ENCODE results near the gene RUFY3.
"Not testable (repeated sequence)": the region's sequence is repeated elsewhere in the genome, so short reads cannot be mapped to it uniquely, and the experiment has no call there.

The RUFY3 gene

DNA sequence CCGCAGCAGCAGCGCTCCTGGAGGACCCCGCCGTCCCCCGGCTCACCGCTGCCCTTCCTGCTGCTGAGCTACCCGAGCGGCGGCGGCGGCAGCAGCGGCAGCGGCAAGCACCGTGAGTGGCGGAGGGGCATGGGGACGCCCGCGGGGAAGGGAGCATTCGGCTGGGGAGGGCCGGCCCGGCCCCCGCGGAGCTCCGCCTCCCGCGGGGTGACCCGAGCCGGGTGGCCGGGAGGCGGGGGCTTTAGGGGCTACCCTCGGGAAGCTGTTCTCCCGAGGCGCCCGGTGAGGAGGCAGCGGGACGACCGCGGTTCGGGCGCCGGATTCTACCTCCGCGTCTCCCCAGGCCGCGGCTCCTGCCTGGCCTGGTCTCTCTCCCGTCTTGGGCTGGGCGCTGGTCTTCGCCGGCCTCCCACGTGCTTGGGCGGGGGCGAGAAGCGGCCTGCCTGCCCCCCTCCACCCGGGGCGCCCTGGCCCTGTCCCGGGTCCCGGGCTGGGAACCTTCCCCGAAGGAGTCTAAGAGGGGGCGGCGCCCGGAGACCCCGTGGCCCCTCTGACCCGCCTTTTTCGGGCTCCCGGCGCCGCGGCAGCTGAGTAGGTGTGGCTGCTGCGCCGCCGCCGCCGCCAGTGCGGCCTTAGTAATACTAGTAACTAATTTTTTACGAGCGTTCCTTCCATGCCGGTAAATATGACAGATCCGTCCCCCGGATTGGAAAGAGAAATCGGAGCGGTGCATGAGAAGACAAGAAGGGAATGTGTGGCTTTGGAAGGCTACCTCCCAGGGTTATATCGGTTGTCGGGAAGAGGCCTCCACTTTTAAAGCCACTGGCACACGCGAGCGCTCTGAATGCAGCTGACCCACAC, 16.4 kb upstream of the RUFY3 start:
- FAIRE-seq (no peak), DNase-seq (ENCODE audit: low spot score) (peak; percentile 87)

DNA sequence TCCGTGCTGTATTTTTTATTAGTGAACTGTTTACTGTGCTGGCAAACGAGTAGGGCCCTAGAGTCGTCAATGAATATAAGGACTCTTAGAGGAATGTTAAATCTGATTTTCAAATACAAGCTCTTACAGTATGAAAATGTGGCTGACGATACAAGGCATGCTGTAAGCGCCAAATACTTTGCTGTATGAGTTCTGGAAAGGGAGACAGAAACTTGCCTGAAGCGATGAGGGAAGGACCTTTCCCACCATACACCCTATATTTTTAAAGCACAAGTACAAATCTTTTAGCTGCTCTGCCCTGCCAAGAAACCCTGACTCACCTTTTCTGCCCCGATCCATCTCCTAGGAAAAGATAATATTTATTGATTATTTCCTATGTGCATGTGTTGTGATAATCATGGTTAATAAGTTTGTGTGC, 15.7 kb upstream of the RUFY3 start:
- DNase-seq (ENCODE audit: low spot score): no peak
- FAIRE-seq: no peak

DNA sequence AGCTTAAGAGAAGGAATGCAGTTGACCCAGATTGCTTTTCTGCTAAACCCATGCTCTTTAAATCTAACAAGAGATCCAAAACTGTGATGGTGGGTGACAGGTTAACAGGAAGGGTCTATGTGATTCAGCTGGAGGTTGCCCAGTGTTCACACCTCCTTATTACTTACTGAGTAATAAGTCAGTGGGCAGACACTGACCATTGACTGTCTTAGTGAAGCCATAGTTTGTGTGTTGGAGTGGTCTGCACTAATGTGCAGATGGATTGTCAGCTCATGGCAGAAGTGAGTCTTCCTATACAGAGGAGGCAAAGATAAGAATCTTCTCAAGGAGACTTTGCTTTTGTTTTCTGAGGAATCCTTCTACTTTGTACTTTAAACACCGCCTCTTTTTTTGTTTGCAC, 15.2 kb upstream of the RUFY3 start:
- FAIRE-seq: no peak

DNA sequence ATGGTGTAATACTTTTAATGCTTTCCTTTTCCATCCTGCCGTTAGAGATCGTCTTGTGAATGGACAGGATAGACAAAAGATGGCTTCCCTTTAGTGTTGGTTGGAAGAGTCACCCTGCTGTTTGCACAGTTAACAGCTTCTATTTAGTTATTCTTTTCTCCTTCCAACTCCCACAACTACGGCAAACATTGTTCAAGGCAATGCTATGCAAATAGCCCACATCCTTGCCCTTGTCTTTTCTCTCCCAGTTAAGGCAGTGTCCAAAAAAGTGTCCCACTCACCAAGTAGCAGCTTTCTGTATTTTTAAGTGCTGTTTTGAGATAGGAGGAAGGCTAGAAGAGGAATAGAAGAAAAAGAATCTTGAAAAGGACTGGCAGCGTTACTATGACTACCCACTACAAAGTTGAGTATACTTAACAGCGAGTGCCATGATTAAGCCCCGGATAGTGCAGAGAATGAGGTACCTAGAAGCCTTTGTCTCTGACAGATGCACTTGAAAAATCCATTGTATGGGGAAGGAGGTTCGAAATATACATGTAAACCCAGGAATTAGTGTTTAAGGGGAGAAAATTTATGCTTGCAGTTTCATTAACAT, 12.1 kb upstream of the RUFY3 start:
- DNase-seq (ENCODE audit: low spot score) (no peak), FAIRE-seq (no peak)

More for the DNA sequence above, 15.2 kb upstream of the RUFY3 start:
- DNase-seq (ENCODE audit: low spot score): no peak

DNA sequence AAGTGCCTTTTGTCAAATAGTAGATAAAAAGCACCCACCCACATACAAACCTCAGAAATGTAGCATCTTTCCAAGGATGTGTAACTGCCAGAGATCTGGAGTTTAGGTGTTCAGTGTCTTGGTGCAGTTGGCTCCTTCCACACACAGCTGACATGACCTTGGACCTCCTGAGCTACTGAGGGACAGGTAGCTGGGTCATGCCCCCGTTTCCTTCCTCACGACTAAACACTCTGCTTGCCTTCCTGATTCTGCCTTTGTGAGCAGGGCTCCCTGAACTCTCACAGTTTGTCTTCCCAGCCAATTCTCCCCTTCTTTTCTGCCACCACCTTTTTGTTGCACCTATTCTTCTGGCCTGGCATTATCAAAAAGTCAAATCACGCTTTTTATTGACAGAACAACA, 10.2 kb upstream of the RUFY3 start:
- no peak for DNase-seq (ENCODE audit: low spot score)

DNA sequence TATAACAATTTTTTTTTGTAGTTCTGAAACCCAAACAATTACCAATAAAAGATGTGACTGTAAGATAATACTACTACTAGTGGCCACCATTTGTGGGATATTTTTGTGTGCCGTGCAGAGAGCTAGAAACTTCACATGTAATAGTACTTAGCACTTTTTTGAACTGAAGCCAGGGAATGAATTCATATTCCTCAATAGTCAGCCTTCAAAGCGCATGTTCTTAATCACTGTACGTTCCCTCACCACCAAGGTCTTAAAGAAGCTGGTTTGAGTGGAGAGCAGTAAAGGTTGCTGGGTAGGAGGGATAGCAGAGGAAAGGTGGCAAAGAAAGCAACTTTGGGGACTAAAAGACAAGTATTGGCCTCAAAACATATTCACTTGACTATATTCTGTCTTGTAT, 9.6 kb upstream of the RUFY3 start:
- FAIRE-seq (no peak), DNase-seq (ENCODE audit: low spot score) (no peak)

More for the DNA sequence above, 10.2 kb upstream of the RUFY3 start:
- no peak for FAIRE-seq

DNA sequence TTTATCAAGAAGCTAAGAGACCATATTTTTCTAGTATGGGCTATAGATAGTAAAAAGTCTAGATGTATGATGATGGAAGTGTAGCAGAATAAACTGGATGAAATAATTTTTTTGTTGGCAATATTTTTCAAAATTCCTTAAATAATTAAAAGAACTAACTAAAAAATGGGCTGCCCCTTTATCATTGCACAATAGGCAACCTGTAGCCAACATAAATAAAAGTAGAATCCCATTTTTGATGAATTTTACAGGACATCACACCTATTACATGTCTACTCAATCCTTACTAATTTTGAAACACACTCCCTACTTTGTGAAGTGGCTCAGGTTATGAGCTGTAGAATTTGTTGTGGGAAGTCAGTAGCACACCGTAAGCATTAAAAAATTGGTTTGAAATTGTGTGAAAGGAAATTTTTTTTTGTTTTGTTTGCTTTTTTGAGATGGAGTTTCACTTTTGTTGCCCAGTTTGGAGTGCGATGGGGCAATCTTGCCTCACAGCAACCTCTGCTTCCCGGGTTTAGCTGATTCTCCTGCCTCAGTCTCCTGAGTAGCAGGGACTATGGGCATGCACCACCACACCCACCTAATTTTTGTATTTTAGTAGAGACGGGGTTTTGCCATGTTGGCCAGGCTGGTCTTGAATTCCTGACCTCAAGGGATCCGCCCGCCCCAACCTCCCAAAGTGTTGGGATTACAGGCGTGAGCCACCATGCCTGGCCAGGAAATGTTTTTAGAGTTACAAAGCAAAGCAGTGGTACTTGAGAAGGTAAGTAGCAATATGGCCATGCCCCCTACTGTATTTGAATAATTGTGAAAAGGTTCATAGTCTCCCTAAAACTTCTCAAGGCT, 8.9 kb upstream of the RUFY3 start:
- FAIRE-seq: no peak
- no peak for DNase-seq (ENCODE audit: low spot score)

DNA sequence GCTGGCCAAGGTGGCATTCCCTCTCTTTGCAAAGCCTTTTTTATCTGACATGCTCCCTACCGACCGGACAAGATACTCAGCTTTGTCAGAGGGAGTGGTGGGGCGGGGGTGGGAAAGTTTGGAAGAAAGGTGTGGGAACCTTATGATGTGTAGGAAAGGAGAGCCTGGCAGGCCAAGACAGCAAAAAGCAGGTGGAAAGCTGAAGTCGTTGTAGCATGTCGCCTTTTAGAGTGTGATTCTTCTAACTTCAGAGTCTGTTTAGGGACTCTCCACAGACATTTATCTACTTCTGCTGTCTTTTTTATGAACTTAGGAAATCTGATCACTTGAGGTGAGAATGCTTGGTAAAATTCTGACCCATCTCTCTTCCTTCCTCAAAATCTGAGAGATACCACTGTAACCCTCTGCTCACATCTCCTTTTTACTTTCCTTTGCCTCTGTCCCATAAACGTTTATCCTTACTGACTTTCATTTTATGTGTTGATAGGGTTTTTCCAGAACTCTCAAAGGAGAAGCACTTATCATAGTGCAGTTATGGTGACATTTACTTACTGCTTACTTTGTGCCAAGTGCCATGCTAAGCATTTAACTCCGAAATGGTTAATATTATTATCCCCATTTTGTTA, 8.2 kb upstream of the RUFY3 start:
- DNase-seq (ENCODE audit: low spot score): no peak
- no peak for FAIRE-seq

DNA sequence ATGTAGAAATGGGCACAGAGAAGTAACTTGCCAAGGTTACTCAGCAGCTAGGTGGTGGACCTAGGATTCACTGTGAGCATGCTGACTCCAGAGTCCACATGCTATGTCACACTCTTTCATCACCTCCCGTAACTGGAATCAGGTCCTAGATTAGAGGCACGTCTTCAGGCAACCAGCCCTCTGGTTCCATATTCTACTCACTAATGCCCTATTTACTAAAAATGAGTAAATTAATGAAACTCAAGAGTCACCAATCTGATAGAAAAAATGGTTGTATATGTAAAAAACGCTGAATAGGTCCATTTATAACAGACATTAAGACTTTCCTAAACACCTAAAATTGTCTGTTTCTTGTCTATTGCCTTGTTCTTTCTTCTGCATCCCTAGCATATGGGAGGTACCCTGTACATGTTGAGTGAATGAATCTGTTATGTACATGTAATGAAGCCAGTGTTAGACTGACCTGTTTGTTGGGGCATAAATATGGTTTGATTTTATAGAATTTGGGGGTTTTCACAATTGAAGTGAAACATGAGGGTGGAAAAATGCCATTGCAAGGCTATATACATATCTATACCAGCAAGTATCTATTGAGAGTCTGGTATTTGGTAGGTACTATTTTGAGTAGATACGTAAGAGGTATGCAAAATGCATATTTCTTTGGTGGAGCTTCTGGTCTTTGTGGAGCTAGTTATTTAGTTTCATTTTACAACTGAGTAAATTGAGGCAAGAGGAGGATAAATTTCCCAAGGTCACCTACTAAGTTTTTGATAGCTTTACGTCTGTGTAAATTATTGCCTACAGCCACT, 7.5 kb upstream of the RUFY3 start:
- DNase-seq (ENCODE audit: low spot score): no peak
- FAIRE-seq: no peak

DNA sequence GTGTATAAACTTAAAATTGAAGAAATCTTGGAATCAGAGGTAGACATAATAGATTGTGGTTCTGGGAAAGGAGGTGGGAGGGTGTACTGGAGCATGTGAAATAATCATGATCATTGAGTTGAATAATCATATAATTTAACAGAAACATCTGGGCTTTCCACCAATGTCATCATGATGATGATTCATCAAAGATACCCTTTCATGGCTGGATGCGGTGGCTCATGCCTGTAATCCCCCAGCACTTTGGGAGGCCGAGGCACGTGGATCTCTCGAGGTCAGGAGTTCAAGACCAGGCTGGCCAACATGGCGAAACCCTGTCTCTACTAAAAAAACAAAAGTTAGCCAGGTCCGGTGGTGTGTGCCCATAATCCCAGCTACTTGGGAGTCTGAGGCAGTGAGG, 6.7 kb upstream of the RUFY3 start:
- DNase-seq (ENCODE audit: low spot score) (no peak), FAIRE-seq (no peak)

DNA sequence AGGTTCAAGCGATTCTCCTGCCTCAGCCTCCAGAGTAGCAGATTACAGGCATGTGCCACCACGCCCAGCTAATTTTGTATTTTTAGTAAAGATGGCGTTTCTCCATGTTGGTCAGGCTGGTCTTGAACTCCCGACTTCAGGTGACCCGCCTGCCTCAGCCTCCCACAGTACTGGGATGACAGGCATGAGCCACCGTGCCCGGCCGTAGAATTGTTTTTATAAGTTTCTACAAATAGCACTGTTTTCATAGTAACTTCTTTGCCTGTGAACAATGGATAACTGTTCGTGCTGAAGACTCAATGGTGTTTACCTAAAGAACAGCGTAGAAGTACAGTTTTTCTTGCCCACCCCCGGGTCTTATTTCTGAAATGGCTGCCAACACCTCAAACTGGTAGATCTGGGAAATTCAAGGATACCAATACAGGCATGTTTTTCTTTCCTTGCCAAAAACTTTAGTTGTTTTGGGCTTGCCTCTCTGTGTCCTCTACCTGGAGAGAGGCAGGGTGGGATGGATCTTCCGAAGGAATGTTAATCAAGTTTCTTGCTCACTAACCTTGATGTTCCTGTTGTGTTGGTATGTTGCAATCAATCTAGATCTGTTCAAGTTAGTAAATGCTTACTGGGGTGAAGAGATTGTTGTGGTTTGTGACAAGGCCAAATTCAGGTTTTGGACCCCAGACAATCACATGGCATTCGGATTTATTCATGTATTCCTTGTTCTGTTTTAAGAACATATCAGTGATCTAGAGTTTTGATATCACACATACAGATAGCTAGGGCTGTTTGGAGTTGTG, 2.8 kb upstream of the RUFY3 start:
- DNase-seq (ENCODE audit: low spot score): no peak
- FAIRE-seq: no peak

DNA sequence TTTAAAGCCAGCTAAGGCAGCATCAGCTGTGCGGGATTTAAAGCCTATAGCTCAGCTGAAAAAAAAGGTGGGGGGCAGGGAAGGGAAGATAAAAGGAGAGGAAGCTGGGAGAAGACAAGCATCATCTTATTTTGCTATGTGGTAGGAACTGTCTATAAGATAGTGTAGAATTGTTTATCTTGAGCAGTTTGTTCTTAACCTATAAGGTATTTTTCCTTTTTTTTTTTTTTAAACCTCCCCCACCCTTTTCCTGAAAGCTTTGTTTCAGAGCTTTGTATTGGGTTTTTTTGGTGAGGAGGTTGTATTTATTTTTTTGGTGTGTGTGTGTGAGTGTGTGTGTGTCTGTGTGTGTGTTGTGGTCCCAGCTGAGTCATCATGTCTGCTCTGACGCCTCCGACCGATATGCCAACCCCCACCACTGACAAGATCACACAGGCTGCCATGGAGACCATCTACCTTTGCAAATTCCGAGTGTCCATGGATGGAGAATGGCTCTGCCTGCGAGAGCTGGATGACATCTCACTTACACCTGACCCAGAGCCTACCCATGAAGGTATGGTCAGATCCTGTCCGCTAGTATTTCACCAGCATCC, 531 bp downstream of the RUFY3 start:
- no peak for FAIRE-seq
- DNase-seq (ENCODE audit: low spot score): peak; percentile 33

DNA sequence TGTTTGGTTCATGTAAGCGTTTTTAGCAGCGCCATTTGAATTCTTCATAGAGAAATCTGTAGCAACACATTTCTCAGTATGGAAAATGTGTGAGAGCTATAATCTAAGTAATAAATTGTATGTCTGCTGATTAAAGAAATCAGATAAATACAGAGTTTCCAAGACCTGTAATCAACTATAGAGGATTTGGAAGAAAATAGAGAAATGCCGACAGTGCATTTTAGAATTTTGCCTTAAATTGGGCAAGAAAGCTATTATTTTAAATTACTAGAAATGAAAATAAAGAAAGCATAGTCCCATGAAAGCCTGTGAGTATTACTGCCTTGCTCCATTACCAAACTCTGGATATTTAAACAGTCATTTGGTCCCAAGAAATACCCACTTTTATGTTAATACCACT, 2.7 kb downstream of the RUFY3 start:
- DNase-seq (ENCODE audit: low spot score) (no peak), FAIRE-seq (no peak)

DNA sequence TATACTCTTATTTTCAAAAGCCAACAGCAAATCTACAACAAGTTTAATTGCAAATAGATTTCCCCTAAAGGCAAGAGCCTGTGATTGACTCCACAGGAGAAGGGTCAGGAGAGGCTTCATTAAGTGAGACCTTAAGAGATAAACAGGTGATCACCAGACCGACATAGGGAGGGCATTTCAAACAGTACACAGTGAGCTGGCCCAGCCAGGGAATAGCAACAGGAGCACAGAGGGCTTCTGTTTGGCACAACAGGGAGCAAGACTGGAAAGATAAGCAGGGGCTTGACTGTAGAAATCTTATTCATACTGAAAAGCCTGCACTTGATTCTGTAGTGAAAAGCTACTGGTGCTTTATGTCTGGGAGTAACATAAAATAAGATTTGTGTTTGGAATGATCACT, 3.9 kb downstream of the RUFY3 start:
- DNase-seq (ENCODE audit: low spot score) (no peak), FAIRE-seq (no peak)

DNA sequence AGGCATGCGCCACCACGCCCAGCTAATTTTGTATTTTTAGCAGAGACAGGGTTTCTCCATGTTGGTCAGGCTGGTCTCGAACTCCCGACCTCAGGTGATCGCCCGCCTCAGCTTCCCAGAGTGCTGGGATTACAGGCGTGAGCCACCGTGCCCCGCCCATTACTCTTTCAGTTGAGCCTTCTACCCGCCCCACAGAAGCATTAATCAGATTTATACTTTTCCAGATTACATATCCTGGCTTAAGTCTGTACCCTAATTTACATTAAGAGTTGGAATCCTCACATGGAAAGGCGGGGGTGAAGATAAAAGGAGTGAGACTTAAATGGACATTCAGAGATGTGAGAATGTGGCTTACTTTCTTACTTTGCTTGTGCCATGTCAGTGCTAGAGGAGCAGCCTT, 4.8 kb downstream of the RUFY3 start:
- DNase-seq (ENCODE audit: low spot score); FAIRE-seq: not testable (repeated sequence)

DNA sequence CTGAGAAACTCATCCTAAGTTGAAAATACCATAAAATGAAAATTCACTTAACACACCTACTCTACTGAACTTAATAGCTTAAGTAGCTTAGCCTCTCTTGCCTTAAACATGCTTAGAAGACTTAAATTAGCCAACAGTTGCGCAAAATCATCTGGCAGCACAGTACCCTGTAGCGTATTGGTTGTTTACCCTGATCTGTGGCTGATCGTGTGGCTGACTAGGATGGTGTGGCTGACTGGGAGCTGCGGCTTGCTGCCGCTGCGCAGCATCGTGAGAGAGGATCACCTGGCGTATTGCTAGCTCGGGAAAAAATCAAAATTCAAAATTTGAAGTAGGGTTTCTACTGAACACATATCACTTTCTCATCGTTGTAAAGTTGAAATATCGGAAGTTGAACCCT, 6.3 kb downstream of the RUFY3 start:
- FAIRE-seq (no peak), DNase-seq (ENCODE audit: low spot score) (no peak)

DNA sequence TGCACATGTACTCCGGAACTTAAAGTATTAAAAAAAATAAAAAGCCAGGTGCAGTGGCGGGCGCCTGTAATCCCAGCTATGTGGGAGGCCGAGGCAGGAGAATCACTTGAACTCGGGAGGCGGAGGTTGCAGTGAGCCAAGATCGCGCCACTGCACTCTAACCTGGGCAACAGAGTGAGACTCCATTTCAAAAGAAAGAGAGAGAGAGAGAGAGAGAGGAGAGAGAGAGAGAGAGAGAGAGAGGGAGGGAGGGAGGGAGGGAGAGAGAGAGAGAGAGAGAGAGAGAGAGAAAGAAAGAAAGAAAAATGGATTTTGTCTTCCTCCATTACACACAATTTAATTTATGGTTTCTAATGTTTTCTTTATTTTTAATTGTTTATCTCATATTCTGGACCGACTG, 11.1 kb downstream of the RUFY3 start:
- not testable (repeated sequence) for DNase-seq (ENCODE audit: low spot score); FAIRE-seq

DNA sequence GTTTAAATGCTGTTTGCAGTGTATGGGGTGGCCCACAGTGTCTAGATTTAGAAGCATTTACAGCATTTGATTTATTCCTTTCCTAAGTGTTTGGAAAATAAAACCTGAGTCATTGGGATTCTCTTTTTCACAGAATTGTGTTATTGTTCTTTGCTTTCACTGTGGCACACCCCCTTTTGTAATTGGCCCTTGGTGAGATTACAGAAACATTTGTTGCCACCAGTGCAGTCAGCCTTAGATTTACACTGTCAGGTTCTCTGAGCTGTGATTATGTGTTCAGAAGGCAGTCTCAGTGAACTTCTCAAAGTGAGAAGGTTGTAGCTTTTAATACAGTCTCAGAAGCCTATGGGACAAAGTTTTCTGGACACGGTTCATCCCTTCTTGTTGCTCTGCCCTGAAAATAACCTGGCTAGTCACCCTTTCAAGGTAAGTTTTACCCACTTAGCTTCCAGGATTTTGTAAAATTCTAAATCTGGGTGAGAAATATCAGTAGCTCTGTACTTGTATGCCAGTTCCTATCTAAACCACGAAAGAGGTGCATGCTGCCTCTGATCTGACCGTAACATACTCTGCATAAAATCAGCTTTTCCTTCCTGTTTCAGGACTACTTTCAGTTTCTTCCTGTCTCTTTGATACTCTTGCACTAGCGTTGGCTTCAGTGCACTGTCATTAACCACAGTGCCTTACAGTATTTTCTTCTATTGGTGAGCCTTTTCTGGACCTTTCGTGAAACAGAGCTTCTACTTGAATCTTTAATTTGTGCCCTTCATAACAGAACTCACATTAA, 12.6 kb downstream of the RUFY3 start:
- FAIRE-seq (no peak), DNase-seq (ENCODE audit: low spot score) (no peak)

DNA sequence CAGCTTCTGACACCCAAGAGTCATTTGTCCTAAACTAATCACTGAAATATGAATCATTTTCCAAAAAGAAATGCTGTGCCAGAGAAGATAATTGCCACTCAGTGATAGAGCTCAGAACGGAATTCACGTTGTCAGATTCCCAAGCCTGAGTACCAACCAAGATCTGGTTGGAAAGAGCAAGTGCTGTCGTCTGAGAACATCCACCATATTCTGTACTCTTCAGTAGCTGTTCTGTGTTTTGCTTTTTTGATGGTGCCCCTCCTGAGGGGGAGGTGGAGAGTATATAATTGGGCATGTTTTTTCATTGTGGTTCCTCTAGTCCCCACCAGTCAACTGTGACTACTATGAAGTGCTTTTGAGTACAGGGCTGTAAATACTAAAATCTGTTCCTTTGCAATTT, 13.2 kb downstream of the RUFY3 start:
- no peak for FAIRE-seq

More for the DNA sequence above, 13.2 kb downstream of the RUFY3 start:
- no peak for DNase-seq (ENCODE audit: low spot score)
